Measurements from ENCODE around the gene RMND1.

GRCh38 chr6:151494235-151494935, 42.5 kb upstream of the RMND1 start:
- TF ChIP-seq, protein P1, sequence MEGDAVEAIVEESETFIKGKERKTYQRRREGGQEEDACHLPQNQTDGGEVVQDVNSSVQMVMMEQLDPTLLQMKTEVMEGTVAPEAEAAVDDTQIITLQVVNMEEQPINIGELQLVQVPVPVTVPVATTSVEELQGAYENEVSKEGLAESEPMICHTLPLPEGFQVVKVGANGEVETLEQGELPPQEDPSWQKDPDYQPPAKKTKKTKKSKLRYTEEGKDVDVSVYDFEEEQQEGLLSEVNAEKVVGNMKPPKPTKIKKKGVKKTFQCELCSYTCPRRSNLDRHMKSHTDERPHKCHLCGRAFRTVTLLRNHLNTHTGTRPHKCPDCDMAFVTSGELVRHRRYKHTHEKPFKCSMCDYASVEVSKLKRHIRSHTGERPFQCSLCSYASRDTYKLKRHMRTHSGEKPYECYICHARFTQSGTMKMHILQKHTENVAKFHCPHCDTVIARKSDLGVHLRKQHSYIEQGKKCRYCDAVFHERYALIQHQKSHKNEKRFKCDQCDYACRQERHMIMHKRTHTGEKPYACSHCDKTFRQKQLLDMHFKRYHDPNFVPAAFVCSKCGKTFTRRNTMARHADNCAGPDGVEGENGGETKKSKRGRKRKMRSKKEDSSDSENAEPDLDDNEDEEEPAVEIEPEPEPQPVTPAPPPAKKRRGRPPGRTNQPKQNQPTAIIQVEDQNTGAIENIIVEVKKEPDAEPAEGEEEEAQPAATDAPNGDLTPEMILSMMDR (IDR thresholded peaks at IDR 0.05; ENCODE audit: low read depth, low read length) = no peak
- no peak for TF ChIP-seq POLR2A (IDR thresholded peaks at IDR 0.05; ENCODE audit: extremely low read depth, insufficient read length)
